K562 (cell line): ENCODE results near the gene TCF4. TPM values are rescaled to one million over a fixed set of nuclear protein-coding genes. Genes with fewer than 3 reads are reported as not detected.
A peak's percentile ranks its signal among the peaks of the same experiment; 100 is the strongest.

ENCODE experiments used
- BRD9 ChIP-seq: fragments of 450-650 bp; IDR thresholded peaks from 2 replicates; pipeline ENCODE4 v1.6.1; 2018; ENCODE audit warnings: low read depth; ENCODE audit not compliant: partially characterized antibody
- DNMT1 ChIP-seq: fragments of 450-650 bp; IDR thresholded peaks from 2 replicates; pipeline ENCODE4 v1.6.1; 2016; ENCODE audit warnings: antibody characterized with exemption, mild to moderate bottlenecking
- ERF ChIP-seq: fragments of 450-650 bp; formaldehyde crosslinking; IDR thresholded peaks from 2 replicates; pipeline ENCODE4 v1.4.0; 2020; ENCODE audit warnings: mild to moderate bottlenecking, mixed read lengths
- EZH2 ChIP-seq: IDR thresholded peaks from 2 replicates; pipeline ENCODE4 v1.6.1; 2012; ENCODE audit warnings: low read depth, mild to moderate bottlenecking, inconsistent platforms, low read length, borderline replicate concordance
- FOXJ3 ChIP-seq: sonication (generic); formaldehyde crosslinking; IDR thresholded peaks from 2 replicates; pipeline ENCODE4 v1.4.0; 2020; ENCODE audit warnings: mild to moderate bottlenecking, missing genetic modification reagents
- KAT8 ChIP-seq: fragments of 450-650 bp; IDR thresholded peaks from 2 replicates; pipeline ENCODE4 v1.6.1; 2016; ENCODE audit warnings: low read depth, mild to moderate bottlenecking
- LARP7 ChIP-seq: fragments of 450-650 bp; IDR thresholded peaks from 2 replicates; pipeline ENCODE4 v1.6.1; 2016
- NFRKB ChIP-seq: fragments of 450-650 bp; IDR thresholded peaks from 2 replicates; pipeline ENCODE4 v1.6.1; 2016; ENCODE audit warnings: low read depth
- NONO ChIP-seq, 2 experiments: fragments of 200-400 bp in 1 of 2; fragments of 450-650 bp in 1 of 2; formaldehyde crosslinking in 1 of 2; IDR thresholded peaks; 2 replicates each; pipeline ENCODE4 v1.6.1; 2017; ENCODE audit warnings: low read depth in 2 of 2, mild to moderate bottlenecking in 2 of 2, moderate library complexity in 2 of 2, low read length in 1 of 2
- PCBP1 ChIP-seq: fragments of 200-400 bp; formaldehyde crosslinking; IDR thresholded peaks from 2 replicates; pipeline ENCODE4 v1.6.1; 2018; ENCODE audit warnings: mild to moderate bottlenecking, low read depth, low read length; ENCODE audit not compliant: poor library complexity, severe bottlenecking
- RFX5 ChIP-seq: IDR thresholded peaks from 2 replicates; pipeline ENCODE4 v1.6.1; 2011; ENCODE audit warnings: low read depth, mild to moderate bottlenecking, improper control_type of control experiment, low read length
- TAF9B ChIP-seq: fragments of 450-650 bp; IDR thresholded peaks from 2 replicates; pipeline ENCODE4 v1.6.1; 2018; ENCODE audit warnings: mild to moderate bottlenecking; ENCODE audit not compliant: partially characterized antibody
- TEAD2 ChIP-seq: fragments of 450-650 bp; IDR thresholded peaks from 2 replicates; pipeline ENCODE4 v1.6.1; 2016; ENCODE audit warnings: missing genetic modification characterization, control low read depth, missing compliant biosample characterization
- ZC3H8 ChIP-seq: fragments of 450-650 bp; IDR thresholded peaks from 2 replicates; pipeline ENCODE4 v1.6.1; 2017
- ZNF23 ChIP-seq: fragments of 250-450 bp; sonication (Bioruptor Pico); IDR thresholded peaks from 2 replicates; pipeline ENCODE4 v1.4.0; 2020; ENCODE audit warnings: mild to moderate bottlenecking
- ZNF282 ChIP-seq: sonication (generic); formaldehyde crosslinking; IDR thresholded peaks from 2 replicates; pipeline ENCODE4 v1.8.1; 2023; ENCODE audit warnings: missing genetic modification reagents
- ZNF324 ChIP-seq: fragments of 250-450 bp; sonication (Bioruptor Pico); IDR thresholded peaks from 2 replicates; pipeline ENCODE4 v1.4.0; 2020; ENCODE audit warnings: mild to moderate bottlenecking
- ZNF354B ChIP-seq: fragments of 250-450 bp; sonication (Bioruptor Pico); IDR thresholded peaks from 2 replicates; pipeline ENCODE4 v1.4.0; 2020
- ZNF75A ChIP-seq: fragments of 450-650 bp; formaldehyde crosslinking; IDR thresholded peaks from 2 replicates; pipeline ENCODE4 v1.4.0; 2020; ENCODE audit warnings: mild to moderate bottlenecking
- polyA plus RNA-seq, 8 experiments: library from polyadenylated mRNA; depleted of rRNA in 4 of 8; stranded (reverse) in 5 of 8; unstranded in 3 of 8; fragments of >200 nt; fragmentation: Nextera tagmentation in 2 of 8; fragmentation: Illumina TruSeq in 1 of 8; extraction: Ambion mirVana in 2 of 8; extraction: Trizol in 1 of 8; gene quantifications; 2 replicates each; pipeline versions ENCODE4 v1.2.1 to v1.2.3, GENCODE V29; 2011 to 2014; ENCODE audit warnings: inconsistent platforms in 1 of 8, missing spikeins in 1 of 8
- total RNA-seq, 7 experiments: library from RNA; depleted of rRNA in 6 of 7; stranded (reverse); fragments of >200 nt in 6 of 7; fragmentation: Illumina TruSeq in 2 of 7; extraction: Trizol in 2 of 7; gene quantifications; 2 replicates each; pipeline versions ENCODE4 v1.2.1 to v1.2.3, GENCODE V29; 2011 to 2021; ENCODE audit warnings: low replicate concordance in 1 of 7
- TF ChIP-seq, protein P1 (sequence below): fragments of 250-450 bp; sonication (Bioruptor Pico); IDR thresholded peaks from 2 replicates; pipeline ENCODE4 v1.4.0; 2020
- TF ChIP-seq, protein P2 (sequence below), 2 experiments: IDR thresholded peaks; 2 replicates each; pipeline ENCODE4 v1.6.1; 2012; ENCODE audit warnings: improper control_type of control experiment in 2 of 2, low read depth in 2 of 2, low read length in 2 of 2, borderline replicate concordance in 1 of 2
- TF ChIP-seq, protein P3 (sequence below): fragments of 450-650 bp; IDR thresholded peaks from 2 replicates; pipeline ENCODE4 v1.6.1; 2016; ENCODE audit warnings: borderline replicate concordance

Gene TCF4
- total and polyA plus RNA-seq, 9 of the 15 experiments (the other 6 are each of a cell fraction or from before 2014, with no cell fraction given) = 4.8 to 24.7 (median 15.2) TPM

DNA sequence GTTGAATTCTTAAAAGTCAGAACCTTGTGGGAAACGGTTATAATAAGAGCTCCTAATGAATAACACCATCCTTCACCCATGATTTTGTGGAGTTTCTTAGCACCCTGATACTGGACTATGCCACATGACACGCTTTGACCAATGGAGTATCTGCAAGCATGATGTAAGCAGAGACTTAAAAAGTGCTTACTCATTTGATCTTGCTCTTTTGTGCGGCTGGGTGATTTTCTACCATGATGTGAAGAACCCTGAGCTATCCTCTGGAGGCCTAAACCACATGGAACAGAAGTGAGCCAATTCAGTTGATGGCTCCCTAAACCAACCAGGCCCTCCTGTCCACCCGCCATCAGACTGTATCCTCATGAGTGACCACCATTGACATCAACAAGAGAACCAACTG lies 70.9 kb downstream of the TCF4 start (continued):
- TF ChIP-seq, protein P1, sequence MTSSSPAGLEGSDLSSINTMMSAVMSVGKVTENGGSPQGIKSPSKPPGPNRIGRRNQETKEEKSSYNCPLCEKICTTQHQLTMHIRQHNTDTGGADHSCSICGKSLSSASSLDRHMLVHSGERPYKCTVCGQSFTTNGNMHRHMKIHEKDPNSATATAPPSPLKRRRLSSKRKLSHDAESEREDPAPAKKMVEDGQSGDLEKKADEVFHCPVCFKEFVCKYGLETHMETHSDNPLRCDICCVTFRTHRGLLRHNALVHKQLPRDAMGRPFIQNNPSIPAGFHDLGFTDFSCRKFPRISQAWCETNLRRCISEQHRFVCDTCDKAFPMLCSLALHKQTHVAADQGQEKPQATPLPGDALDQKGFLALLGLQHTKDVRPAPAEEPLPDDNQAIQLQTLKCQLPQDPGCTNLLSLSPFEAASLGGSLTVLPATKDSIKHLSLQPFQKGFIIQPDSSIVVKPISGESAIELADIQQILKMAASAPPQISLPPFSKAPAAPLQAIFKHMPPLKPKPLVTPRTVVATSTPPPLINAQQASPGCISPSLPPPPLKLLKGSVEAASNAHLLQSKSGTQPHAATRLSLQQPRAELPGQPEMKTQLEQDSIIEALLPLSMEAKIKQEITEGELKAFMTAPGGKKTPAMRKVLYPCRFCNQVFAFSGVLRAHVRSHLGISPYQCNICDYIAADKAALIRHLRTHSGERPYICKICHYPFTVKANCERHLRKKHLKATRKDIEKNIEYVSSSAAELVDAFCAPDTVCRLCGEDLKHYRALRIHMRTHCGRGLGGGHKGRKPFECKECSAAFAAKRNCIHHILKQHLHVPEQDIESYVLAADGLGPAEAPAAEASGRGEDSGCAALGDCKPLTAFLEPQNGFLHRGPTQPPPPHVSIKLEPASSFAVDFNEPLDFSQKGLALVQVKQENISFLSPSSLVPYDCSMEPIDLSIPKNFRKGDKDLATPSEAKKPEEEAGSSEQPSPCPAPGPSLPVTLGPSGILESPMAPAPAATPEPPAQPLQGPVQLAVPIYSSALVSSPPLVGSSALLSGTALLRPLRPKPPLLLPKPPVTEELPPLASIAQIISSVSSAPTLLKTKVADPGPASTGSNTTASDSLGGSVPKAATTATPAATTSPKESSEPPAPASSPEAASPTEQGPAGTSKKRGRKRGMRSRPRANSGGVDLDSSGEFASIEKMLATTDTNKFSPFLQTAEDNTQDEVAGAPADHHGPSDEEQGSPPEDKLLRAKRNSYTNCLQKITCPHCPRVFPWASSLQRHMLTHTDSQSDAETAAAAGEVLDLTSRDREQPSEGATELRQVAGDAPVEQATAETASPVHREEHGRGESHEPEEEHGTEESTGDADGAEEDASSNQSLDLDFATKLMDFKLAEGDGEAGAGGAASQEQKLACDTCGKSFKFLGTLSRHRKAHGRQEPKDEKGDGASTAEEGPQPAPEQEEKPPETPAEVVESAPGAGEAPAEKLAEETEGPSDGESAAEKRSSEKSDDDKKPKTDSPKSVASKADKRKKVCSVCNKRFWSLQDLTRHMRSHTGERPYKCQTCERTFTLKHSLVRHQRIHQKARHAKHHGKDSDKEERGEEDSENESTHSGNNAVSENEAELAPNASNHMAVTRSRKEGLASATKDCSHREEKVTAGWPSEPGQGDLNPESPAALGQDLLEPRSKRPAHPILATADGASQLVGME (CRISPR knock-in tag) = no peak
- TF ChIP-seq, protein P2, sequence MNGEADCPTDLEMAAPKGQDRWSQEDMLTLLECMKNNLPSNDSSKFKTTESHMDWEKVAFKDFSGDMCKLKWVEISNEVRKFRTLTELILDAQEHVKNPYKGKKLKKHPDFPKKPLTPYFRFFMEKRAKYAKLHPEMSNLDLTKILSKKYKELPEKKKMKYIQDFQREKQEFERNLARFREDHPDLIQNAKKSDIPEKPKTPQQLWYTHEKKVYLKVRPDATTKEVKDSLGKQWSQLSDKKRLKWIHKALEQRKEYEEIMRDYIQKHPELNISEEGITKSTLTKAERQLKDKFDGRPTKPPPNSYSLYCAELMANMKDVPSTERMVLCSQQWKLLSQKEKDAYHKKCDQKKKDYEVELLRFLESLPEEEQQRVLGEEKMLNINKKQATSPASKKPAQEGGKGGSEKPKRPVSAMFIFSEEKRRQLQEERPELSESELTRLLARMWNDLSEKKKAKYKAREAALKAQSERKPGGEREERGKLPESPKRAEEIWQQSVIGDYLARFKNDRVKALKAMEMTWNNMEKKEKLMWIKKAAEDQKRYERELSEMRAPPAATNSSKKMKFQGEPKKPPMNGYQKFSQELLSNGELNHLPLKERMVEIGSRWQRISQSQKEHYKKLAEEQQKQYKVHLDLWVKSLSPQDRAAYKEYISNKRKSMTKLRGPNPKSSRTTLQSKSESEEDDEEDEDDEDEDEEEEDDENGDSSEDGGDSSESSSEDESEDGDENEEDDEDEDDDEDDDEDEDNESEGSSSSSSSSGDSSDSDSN (IDR thresholded peaks at IDR 0.05; ENCODE audit: borderline replicate concordance in 1 of 2, low read depth in 2 of 2, low read length in 2 of 2) = no peak
- no peak for TF ChIP-seq ZNF75A (CRISPR knock-in tag)
- no peak for TF ChIP-seq ZNF282 (CRISPR knock-in tag)
- TF ChIP-seq NONO (IDR thresholded peaks at IDR 0.05; ENCODE audit: low read depth in 2 of 2, low read length in 1 of 2) = no peak
- TF ChIP-seq DNMT1 = no peak
- TF ChIP-seq EZH2 = no peak
- no peak for TF ChIP-seq LARP7
- TF ChIP-seq TEAD2 = no peak
- no peak for TF ChIP-seq ZNF324 (CRISPR knock-in tag)
- TF ChIP-seq ERF (CRISPR knock-in tag) = no peak
- no peak for TF ChIP-seq ZNF23 (CRISPR knock-in tag)
- TF ChIP-seq NFRKB = no peak
- TF ChIP-seq KAT8 = no peak
- no peak for TF ChIP-seq PCBP1
- TF ChIP-seq BRD9 = no peak
- TF ChIP-seq FOXJ3 = no peak
- TF ChIP-seq TAF9B = peak; percentile 54
- no peak for TF ChIP-seq ZNF354B
- no peak for TF ChIP-seq ZC3H8
- TF ChIP-seq RFX5 = no peak
- TF ChIP-seq, protein P3, sequence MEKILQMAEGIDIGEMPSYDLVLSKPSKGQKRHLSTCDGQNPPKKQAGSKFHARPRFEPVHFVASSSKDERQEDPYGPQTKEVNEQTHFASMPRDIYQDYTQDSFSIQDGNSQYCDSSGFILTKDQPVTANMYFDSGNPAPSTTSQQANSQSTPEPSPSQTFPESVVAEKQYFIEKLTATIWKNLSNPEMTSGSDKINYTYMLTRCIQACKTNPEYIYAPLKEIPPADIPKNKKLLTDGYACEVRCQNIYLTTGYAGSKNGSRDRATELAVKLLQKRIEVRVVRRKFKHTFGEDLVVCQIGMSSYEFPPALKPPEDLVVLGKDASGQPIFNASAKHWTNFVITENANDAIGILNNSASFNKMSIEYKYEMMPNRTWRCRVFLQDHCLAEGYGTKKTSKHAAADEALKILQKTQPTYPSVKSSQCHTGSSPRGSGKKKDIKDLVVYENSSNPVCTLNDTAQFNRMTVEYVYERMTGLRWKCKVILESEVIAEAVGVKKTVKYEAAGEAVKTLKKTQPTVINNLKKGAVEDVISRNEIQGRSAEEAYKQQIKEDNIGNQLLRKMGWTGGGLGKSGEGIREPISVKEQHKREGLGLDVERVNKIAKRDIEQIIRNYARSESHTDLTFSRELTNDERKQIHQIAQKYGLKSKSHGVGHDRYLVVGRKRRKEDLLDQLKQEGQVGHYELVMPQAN = no peak
